GM18526 (cell line): ENCODE results near the gene RBM10.

Source experiments
- POLR2A ChIP-seq: IDR thresholded peaks from 3 replicates; pipeline ENCODE4 v1.6.1; 2011; ENCODE audit not compliant: insufficient read length; ENCODE audit errors: extremely low read depth

RBM10 gene

GRCh38 chrX:47230136-47230868 is 85.3 kb downstream of the RBM10 start:
- TF ChIP-seq POLR2A = no peak

GRCh38 chrX:47231167-47231566 is 86.1 kb downstream of the RBM10 start:
- no peak for TF ChIP-seq POLR2A

- TF ChIP-seq POLR2A = no peak
Observed at GRCh38 chrX:47232197-47232802, 87.3 kb downstream of the RBM10 start.

- peak; percentile 82 for TF ChIP-seq POLR2A
Observed at GRCh38 chrX:47232803-47233332, 87.8 kb downstream of the RBM10 start, which contains the start of gene USP11. USP11 (plus strand) TSS chrX:47233009; CDS start chrX:47233044, 35 bp downstream.

GRCh38 chrX:47233333-47234113 is 88.5 kb downstream of the RBM10 start:
- peak; percentile 46 for TF ChIP-seq POLR2A

GRCh38 chrX:47234583-47234982 is 89.6 kb downstream of the RBM10 start:
- no peak for TF ChIP-seq POLR2A

- TF ChIP-seq POLR2A = no peak
Observed at GRCh38 chrX:47235691-47236103, 90.7 kb downstream of the RBM10 start.
